Thoracic aorta (tissue), 2 donors: ENCODE results near the gene IVL. TPM values are rescaled to one million over a fixed set of nuclear protein-coding genes. Genes with fewer than 3 reads are reported as not detected.

Source experiments
- ATAC-seq: fragments of 150-250 bp; one replicate; pipeline ENCODE4 v1.8.0; 2017; ENCODE audit warnings: low read depth; ENCODE audit not compliant: insufficient number of reproducible peaks, low FRiP score
- DNase-seq: peaks from one replicate; pipeline ENCODE4 v3.0.0-alpha.2; 2020; ENCODE audit warnings: low spot score
- H3K27ac ChIP-seq, 2 donors: fragments of 200-600 bp; sonication (generic); 1 replicate in 1 of 2; 2 replicates in 1 of 2; pipeline ENCODE4 v1.5.1; 2016; ENCODE audit warnings: mild to moderate bottlenecking in 2 of 2, moderate library complexity in 2 of 2
- H3K27me3 ChIP-seq: fragments of 200-600 bp; sonication (generic); replicated peaks from 2 replicates; pipeline ENCODE4 v1.6.0; 2016; ENCODE audit warnings: mild to moderate bottlenecking; ENCODE audit not compliant: insufficient read depth
- H3K36me3 ChIP-seq: fragments of 200-600 bp; sonication (generic); one replicate; pipeline ENCODE4 v1.5.1; 2016
- H3K4me1 ChIP-seq, 2 donors: fragments of 200-600 bp; sonication (generic); 1 replicate in 1 of 2; 2 replicates in 1 of 2; pipeline versions ENCODE4 v1.5.1 to v1.6.0; 2016; ENCODE audit warnings: low read depth in 2 of 2, mild to moderate bottlenecking in 1 of 2; ENCODE audit not compliant: control insufficient read depth in 1 of 2
- H3K4me3 ChIP-seq: fragments of 200-600 bp; sonication (generic); 2 replicates; pipeline ENCODE4 v1.5.1; 2016; ENCODE audit warnings: mild to moderate bottlenecking
- H3K9me3 ChIP-seq: fragments of 200-600 bp; sonication (generic); 2 replicates; pipeline ENCODE4 v1.5.1; 2016
- CTCF ChIP-seq: fragments of 200-600 bp; sonication (generic); IDR thresholded peaks from one replicate; pipeline ENCODE4 v1.5.1; 2019; ENCODE audit warnings: antibody characterized with exemption
- total RNA-seq, 2 donors: library from RNA; depleted of rRNA; stranded (reverse); fragments of >200 nt; gene quantifications; one replicate each; pipeline versions ENCODE4 v1.1.0 to v1.2.3, GENCODE V29; 2016

IVL gene
- total RNA-seq, 2 donors from 2014 or later, result 0.27 TPM; not detected in 1

- no peaks in the 10 kb centered on the region for H3K27me3 ChIP-seq
- no peaks in the 10 kb centered on the region for H3K36me3 ChIP-seq
- no peak for ATAC-seq
- no peaks in the 10 kb centered on the region for H3K4me1 ChIP-seq
- no peak for DNase-seq
- no peaks in the 10 kb centered on the region for H3K9me3 ChIP-seq
- no peak overlapping the region for H3K27ac ChIP-seq
- no peak for TF ChIP-seq CTCF
- H3K4me3 ChIP-seq, result no peak overlapping the region
Observed at GRCh38 chr1:152957561-152957960, 49.2 kb downstream of the IVL start.

GRCh38 chr1:152959273-152959672 is 50.9 kb downstream of the IVL start:
- Histone ChIP-seq H3K27ac (no peak overlapping the region), H3K36me3 (no peaks in the 10 kb centered on the region), H3K27me3 (no peaks in the 10 kb centered on the region), H3K9me3 (no peaks in the 10 kb centered on the region), H3K4me3 (no peak overlapping the region), H3K4me1 (no peaks in the 10 kb centered on the region)
- ATAC-seq, result no peak
- no peak for DNase-seq
- TF ChIP-seq CTCF, result no peak

- Histone ChIP-seq H3K36me3 (no peaks in the 10 kb centered on the region), H3K4me3 (no peak overlapping the region), H3K27me3 (no peaks in the 10 kb centered on the region), H3K9me3 (no peaks in the 10 kb centered on the region), H3K4me1 (no peaks in the 10 kb centered on the region), H3K27ac (no peak overlapping the region)
- ATAC-seq (no peak), DNase-seq (no peak)
- no peak for TF ChIP-seq CTCF
Observed at GRCh38 chr1:152959801-152960451, 51.6 kb downstream of the IVL start.

- Histone ChIP-seq H3K9me3 (no peaks in the 10 kb centered on the region), H3K4me1 (no peaks in the 10 kb centered on the region), H3K36me3 (no peaks in the 10 kb centered on the region), H3K4me3 (no peak overlapping the region), H3K27me3 (no peaks in the 10 kb centered on the region), H3K27ac (no peak overlapping the region)
- DNase-seq (no peak), ATAC-seq (no peak)
- TF ChIP-seq CTCF, result no peak
Observed at GRCh38 chr1:152960452-152961044, 52.2 kb downstream of the IVL start.

Other genes starting within 250 kb of the IVL start
- not detected for gene LCE2D, start 245.2 kb upstream of the IVL start, total RNA-seq
- 1 to 10 TPM in 1 of 2 donors, not detected in 1; 1.8 TPM for gene LCE2C, start 233.3 kb upstream of the IVL start, total RNA-seq
- gene LCE2B, start 222.4 kb upstream of the IVL start, total RNA-seq, result 1 to 10 TPM in 1 of 2 donors, not detected in 1; 2.4 TPM
- not detected for gene LCE2A, start 210.2 kb upstream of the IVL start, total RNA-seq
- gene LCE4A, start 200.4 kb upstream of the IVL start, total RNA-seq, result not detected
- gene KPRP, start 150.5 kb upstream of the IVL start, total RNA-seq, result under 1 TPM in 1 of 2 donors, not detected in 1; 0.14 TPM
- not detected for gene LCE1F, start 133.4 kb upstream of the IVL start, total RNA-seq
- not detected for gene LCE1E, start 122.3 kb upstream of the IVL start, total RNA-seq
- not detected for gene LCE1D, start 111.8 kb upstream of the IVL start, total RNA-seq
- gene LCE1C, start 101.9 kb upstream of the IVL start, total RNA-seq, result 1 to 10 TPM in 1 of 2 donors, not detected in 1; 2.8 TPM
- not detected for gene LCE1B, start 96.6 kb upstream of the IVL start, total RNA-seq
- gene LCE1A, start 81.1 kb upstream of the IVL start, total RNA-seq, result not detected
- gene LCE6A, start 65.7 kb upstream of the IVL start, total RNA-seq, result not detected
- gene LCE7A, start 48.5 kb upstream of the IVL start, total RNA-seq, result not detected
- not detected for gene SMCP, start 30.2 kb upstream of the IVL start, total RNA-seq
- gene SPRR5, start 38.7 kb downstream of the IVL start, total RNA-seq, result not detected
- not detected for gene SPRR4, start 62.1 kb downstream of the IVL start, total RNA-seq
- not detected for gene SPRR1A, start 75.5 kb downstream of the IVL start, total RNA-seq
- gene SPRR3, start 93.2 kb downstream of the IVL start, total RNA-seq, result not detected
- not detected for gene SPRR1B, start 122.7 kb downstream of the IVL start, total RNA-seq
- not detected for gene SPRR2D, start 132.6 kb downstream of the IVL start, total RNA-seq
- not detected for gene SPRR2A, start 149.0 kb downstream of the IVL start, total RNA-seq
- not detected for gene SPRR2B, start 163.1 kb downstream of the IVL start, total RNA-seq
- not detected for gene SPRR2E, start 186.0 kb downstream of the IVL start, total RNA-seq
- gene SPRR2F, start 205.0 kb downstream of the IVL start, total RNA-seq, result not detected
- gene SPRR2G, start 242.3 kb downstream of the IVL start, total RNA-seq, result not detected